ENCODE data around the gene PARP1. TPM values are rescaled to one million over a fixed set of nuclear protein-coding genes. Genes with fewer than 3 reads are reported as not detected.

Gene PARP1
- total and polyA plus RNA-seq, 4 donors, result 39.2 to 108 (median 60.3) TPM

DNA sequence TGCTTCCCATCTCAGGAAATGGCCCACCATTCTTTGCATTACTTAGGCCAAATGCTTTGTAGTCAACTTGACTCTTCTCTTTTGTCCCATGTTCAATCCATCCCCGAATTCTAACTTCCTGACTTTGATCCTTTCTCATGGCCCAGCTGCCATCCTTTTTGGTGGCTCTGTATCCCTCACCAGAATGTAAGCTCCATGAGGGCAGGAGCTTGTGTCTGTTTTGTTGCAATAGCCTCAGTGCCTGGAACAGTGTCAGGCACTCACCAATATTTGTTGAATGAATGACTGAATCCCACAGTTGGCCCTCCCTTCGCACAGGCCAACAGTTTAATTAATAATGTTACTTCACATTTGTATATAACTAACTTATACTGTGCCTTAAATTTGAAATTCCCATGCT lies 3.1 kb upstream of the PARP1 start:
- peaks cover 4 to 13% (median 11%) of the 10 kb centered on the region in 4 donors for H3K4me1 ChIP-seq (ENCODE audit: control insufficient read depth in 4 of 4, insufficient read depth in 4 of 4, low read length in 3 of 4)
- no peaks in the 10 kb centered on the region for H3K9me3 ChIP-seq (ENCODE audit: control insufficient read depth in 4 of 4, low read length in 3 of 4)
- no peak overlapping the region for H3K4me3 ChIP-seq (ENCODE audit: low read depth in 1 of 3, low read length in 3 of 3)
- no peak overlapping the region for H3K9ac ChIP-seq (ENCODE audit: low read depth in 1 of 2, low read length in 2 of 2)
- no peaks in the 10 kb centered on the region for H3K27me3 ChIP-seq (ENCODE audit: control insufficient read depth in 4 of 4, insufficient read depth in 4 of 4, low read length in 3 of 4)
- no peak for TF ChIP-seq RXRA (IDR thresholded peaks at IDR 0.05)
- TF ChIP-seq NR2F2 (IDR thresholded peaks at IDR 0.05), result no peak
- no peak for TF ChIP-seq HNF4A (conservative IDR thresholded peaks at IDR 0.05)
- no peak for TF ChIP-seq EGR1 (IDR thresholded peaks at IDR 0.05; ENCODE audit: low read depth in 2 of 2)
- no peak for TF ChIP-seq JUND (IDR thresholded peaks at IDR 0.05)
- TF ChIP-seq, protein P1, sequence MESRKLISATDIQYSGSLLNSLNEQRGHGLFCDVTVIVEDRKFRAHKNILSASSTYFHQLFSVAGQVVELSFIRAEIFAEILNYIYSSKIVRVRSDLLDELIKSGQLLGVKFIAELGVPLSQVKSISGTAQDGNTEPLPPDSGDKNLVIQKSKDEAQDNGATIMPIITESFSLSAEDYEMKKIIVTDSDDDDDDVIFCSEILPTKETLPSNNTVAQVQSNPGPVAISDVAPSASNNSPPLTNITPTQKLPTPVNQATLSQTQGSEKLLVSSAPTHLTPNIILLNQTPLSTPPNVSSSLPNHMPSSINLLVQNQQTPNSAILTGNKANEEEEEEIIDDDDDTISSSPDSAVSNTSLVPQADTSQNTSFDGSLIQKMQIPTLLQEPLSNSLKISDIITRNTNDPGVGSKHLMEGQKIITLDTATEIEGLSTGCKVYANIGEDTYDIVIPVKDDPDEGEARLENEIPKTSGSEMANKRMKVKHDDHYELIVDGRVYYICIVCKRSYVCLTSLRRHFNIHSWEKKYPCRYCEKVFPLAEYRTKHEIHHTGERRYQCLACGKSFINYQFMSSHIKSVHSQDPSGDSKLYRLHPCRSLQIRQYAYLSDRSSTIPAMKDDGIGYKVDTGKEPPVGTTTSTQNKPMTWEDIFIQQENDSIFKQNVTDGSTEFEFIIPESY (IDR thresholded peaks at IDR 0.05), result no peak
- no peak for TF ChIP-seq TAF1 (conservative IDR thresholded peaks at IDR 0.05)
- no peak for TF ChIP-seq FOXA2 (IDR thresholded peaks at IDR 0.05)
- TF ChIP-seq, protein P2, sequence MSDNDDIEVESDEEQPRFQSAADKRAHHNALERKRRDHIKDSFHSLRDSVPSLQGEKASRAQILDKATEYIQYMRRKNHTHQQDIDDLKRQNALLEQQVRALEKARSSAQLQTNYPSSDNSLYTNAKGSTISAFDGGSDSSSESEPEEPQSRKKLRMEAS (IDR thresholded peaks at IDR 0.05), result no peak
- no peak for TF ChIP-seq YY1 (IDR thresholded peaks at IDR 0.05)
- no peak for TF ChIP-seq GABPA (IDR thresholded peaks at IDR 0.05 in 1 of 2, conservative IDR thresholded peaks at IDR 0.05 in 1 of 2)
- TF ChIP-seq, protein P3, sequence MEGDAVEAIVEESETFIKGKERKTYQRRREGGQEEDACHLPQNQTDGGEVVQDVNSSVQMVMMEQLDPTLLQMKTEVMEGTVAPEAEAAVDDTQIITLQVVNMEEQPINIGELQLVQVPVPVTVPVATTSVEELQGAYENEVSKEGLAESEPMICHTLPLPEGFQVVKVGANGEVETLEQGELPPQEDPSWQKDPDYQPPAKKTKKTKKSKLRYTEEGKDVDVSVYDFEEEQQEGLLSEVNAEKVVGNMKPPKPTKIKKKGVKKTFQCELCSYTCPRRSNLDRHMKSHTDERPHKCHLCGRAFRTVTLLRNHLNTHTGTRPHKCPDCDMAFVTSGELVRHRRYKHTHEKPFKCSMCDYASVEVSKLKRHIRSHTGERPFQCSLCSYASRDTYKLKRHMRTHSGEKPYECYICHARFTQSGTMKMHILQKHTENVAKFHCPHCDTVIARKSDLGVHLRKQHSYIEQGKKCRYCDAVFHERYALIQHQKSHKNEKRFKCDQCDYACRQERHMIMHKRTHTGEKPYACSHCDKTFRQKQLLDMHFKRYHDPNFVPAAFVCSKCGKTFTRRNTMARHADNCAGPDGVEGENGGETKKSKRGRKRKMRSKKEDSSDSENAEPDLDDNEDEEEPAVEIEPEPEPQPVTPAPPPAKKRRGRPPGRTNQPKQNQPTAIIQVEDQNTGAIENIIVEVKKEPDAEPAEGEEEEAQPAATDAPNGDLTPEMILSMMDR (IDR thresholded peaks at IDR 0.05; ENCODE audit: low read depth, low read length, missing input control), result no peak
- DNase-seq (ENCODE audit: low spot score), result no peak
- no peak overlapping the region for H3K27ac ChIP-seq (ENCODE audit: low read depth in 1 of 2, low read length in 2 of 2)
- no peaks in the 10 kb centered on the region for H3K36me3 ChIP-seq (ENCODE audit: control insufficient read depth in 4 of 4, insufficient read depth in 3 of 4, low read depth in 1 of 4, low read length in 3 of 4)
- WGBS, result 98% methylated on average over 2 of the region's 2 CpGs

DNA sequence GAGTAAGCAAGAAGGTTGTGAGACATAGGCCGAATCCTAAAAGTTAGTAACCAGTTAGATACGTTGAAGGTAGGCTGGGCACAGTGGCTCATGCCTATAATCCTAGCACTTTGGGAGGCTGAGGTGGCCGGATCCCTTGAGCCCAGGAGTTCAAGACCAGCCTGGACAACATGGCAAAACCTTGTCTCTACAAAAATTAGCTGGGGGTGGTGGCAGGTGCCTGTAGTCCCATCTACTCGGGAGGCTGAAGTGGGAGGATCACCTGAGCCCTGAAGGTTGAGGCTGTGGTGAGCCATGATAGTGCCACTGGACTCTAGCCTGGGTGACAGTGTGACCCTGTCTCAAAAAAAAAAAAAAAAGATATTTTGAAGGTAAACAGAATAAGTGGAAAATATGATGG lies 1.5 kb upstream of the PARP1 start:
- peaks cover 7 to 24% (median 15%) of the 10 kb centered on the region in 4 donors for H3K4me1 ChIP-seq (ENCODE audit: control insufficient read depth in 4 of 4, insufficient read depth in 4 of 4, low read length in 3 of 4)
- H3K27ac ChIP-seq (ENCODE audit: low read depth in 1 of 2, low read length in 2 of 2), result no peak overlapping the region
- H3K4me3 ChIP-seq (ENCODE audit: low read depth in 1 of 3, low read length in 3 of 3), result no peak overlapping the region
- H3K9ac ChIP-seq (ENCODE audit: low read depth in 1 of 2, low read length in 2 of 2), result no peak overlapping the region
- H3K27me3 ChIP-seq (ENCODE audit: control insufficient read depth in 4 of 4, insufficient read depth in 4 of 4, low read length in 3 of 4), result no peaks in the 10 kb centered on the region
- no peak for DNase-seq (ENCODE audit: low spot score)
- H3K36me3 ChIP-seq (ENCODE audit: control insufficient read depth in 4 of 4, insufficient read depth in 3 of 4, low read depth in 1 of 4, low read length in 3 of 4), result no peaks in the 10 kb centered on the region
- no peaks in the 10 kb centered on the region for H3K9me3 ChIP-seq (ENCODE audit: control insufficient read depth in 4 of 4, low read length in 3 of 4)
- 92% methylated on average over 4 of the region's 4 CpGs for WGBS
- TF ChIP-seq FOXA1 (IDR thresholded peaks at IDR 0.05) (no peak), EGR1 (IDR thresholded peaks at IDR 0.05; ENCODE audit: low read depth in 2 of 2) (no peak), ATF3 (IDR thresholded peaks at IDR 0.05) (no peak), FOXA2 (IDR thresholded peaks at IDR 0.05) (no peak), NR2F2 (IDR thresholded peaks at IDR 0.05) (no peak), JUND (IDR thresholded peaks at IDR 0.05) (no peak)

Measured in liver (tissue), 9 donors.